A673 (cell line): ENCODE measurements around the gene PPFIA2. TPM values are rescaled to one million over a fixed set of nuclear protein-coding genes. Genes with fewer than 3 reads are reported as not detected.

Source experiments
- BruUV-seq: library from RNA; stranded (reverse); fragments of 400-500 nt; replicated peaks from 2 replicates; lab custom pipeline; 2021; lab: Mats Ljungman, UMichigan
- CTCF ChIA-PET: fragments of 300-600 bp; sonication (Branson Sonifier 250); formaldehyde crosslinking; loops from one replicate; lab custom pipeline; 2022; ENCODE audit warnings: antibody characterized with exemption; lab: Charles Lee
- POLR2A ChIA-PET: fragments of 300-600 bp; sonication (Branson Sonifier 250); formaldehyde crosslinking; loops from one replicate; lab custom pipeline; 2022; ENCODE audit warnings: antibody characterized with exemption; ENCODE audit not compliant: low non-redundant PET; lab: Charles Lee
- DNase-seq: peaks from one replicate; pipeline ENCODE4 v3.0.0-alpha.2; 2015; ENCODE audit warnings: low spot score
- H3K27ac ChIP-seq: fragments of 200-600 bp; sonication (generic); 2 replicates; pipeline ENCODE4 v1.5.1; 2016; ENCODE audit warnings: mixed run types, low read depth, mild to moderate bottlenecking, mixed read lengths, antibody characterized with exemption, low read length; ENCODE audit not compliant: poor library complexity, severe bottlenecking
- H3K27me3 ChIP-seq: fragments of 200-600 bp; sonication (generic); replicated peaks from 2 replicates; pipeline ENCODE4 v1.6.1; 2017; ENCODE audit warnings: mixed run types, low read depth, mild to moderate bottlenecking, mixed read lengths, antibody characterized with exemption, low read length; ENCODE audit not compliant: insufficient read depth, poor library complexity
- H3K36me3 ChIP-seq: fragments of 200-600 bp; sonication (generic); 2 replicates; pipeline ENCODE4 v1.6.1; 2016; ENCODE audit warnings: mixed run types, mild to moderate bottlenecking, mixed read lengths, antibody characterized with exemption, low read length; ENCODE audit not compliant: insufficient read depth, poor library complexity, severe bottlenecking
- H3K4me1 ChIP-seq: fragments of 200-600 bp; sonication (generic); 2 replicates; pipeline ENCODE4 v1.6.1; 2017; ENCODE audit warnings: mixed run types, mild to moderate bottlenecking, mixed read lengths, antibody characterized with exemption, low read length; ENCODE audit not compliant: insufficient read depth, poor library complexity, severe bottlenecking
- H3K4me3 ChIP-seq: fragments of 200-600 bp; sonication (generic); 2 replicates; pipeline ENCODE4 v1.5.1; 2016; ENCODE audit warnings: low read depth, mixed run types, mild to moderate bottlenecking, mixed read lengths, low read length; ENCODE audit not compliant: poor library complexity, severe bottlenecking
- H3K9me3 ChIP-seq: fragments of 200-600 bp; sonication (generic); 2 replicates; pipeline ENCODE4 v1.6.1; 2016; ENCODE audit warnings: mixed run types, low read depth, mild to moderate bottlenecking, mixed read lengths, antibody characterized with exemption, low read length; ENCODE audit not compliant: poor library complexity, severe bottlenecking
- EZH2 ChIP-seq: fragments of 200-600 bp; sonication (generic); IDR thresholded peaks from 2 replicates; pipeline ENCODE4 v1.6.1; 2017; ENCODE audit warnings: borderline replicate concordance, low read depth, mild to moderate bottlenecking, mixed read lengths, antibody characterized with exemption, low read length; ENCODE audit not compliant: poor library complexity, severe bottlenecking
- intact Hi-C: fragments of 100-400 bp; cut with micrococcal nuclease; formaldehyde crosslinking; loops from one replicate; pipeline ENCODE4 v1.10.0; 2022; ENCODE audit not compliant: unreplicated experiment
- total RNA-seq: library from RNA; stranded (reverse); gene quantifications from 2 replicates; pipeline ENCODE4 v1.2.3, GENCODE V29; 2021
- TF ChIP-seq, protein P1 (sequence below): fragments of 300-800, 200-600 bp; sonication (generic); conservative IDR thresholded peaks from 2 replicates; pipeline ENCODE4 v1.5.1; 2017; ENCODE audit warnings: low read depth, mild to moderate bottlenecking, antibody characterized with exemption, low read length, moderate library complexity, mixed read lengths

PPFIA2 gene
- total RNA-seq, 1 experiment from 2014 or later = 0.52 TPM

DNA sequence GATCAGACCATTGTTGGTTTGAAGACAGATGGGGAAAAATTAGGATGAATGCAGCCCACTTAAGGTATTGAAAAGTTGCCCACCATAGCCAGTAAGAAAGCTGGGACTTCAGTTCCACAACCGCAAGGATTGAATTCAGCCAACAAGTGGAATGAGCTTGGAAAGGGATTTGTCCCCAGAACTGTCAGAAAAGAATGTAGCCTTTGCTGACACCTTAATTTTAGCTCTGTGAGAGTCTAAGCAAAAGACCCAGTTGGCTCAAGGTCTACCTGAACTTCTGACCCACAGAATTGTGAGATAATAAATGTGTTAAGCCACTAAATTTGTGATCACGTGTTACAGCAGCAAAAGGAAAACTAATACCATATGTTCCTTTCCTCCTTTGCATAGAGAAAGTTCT is 29.4 kb downstream of the PPFIA2 start:
- Histone ChIP-seq H3K27me3 (no peaks in the 10 kb centered on the region), H3K9me3 (no peaks in the 10 kb centered on the region), H3K4me1 (no peaks in the 10 kb centered on the region), H3K4me3 (no peak overlapping the region), H3K36me3 (no peaks in the 10 kb centered on the region), H3K27ac (no peak overlapping the region)
- DNase-seq = no peak
- TF ChIP-seq, protein P1, sequence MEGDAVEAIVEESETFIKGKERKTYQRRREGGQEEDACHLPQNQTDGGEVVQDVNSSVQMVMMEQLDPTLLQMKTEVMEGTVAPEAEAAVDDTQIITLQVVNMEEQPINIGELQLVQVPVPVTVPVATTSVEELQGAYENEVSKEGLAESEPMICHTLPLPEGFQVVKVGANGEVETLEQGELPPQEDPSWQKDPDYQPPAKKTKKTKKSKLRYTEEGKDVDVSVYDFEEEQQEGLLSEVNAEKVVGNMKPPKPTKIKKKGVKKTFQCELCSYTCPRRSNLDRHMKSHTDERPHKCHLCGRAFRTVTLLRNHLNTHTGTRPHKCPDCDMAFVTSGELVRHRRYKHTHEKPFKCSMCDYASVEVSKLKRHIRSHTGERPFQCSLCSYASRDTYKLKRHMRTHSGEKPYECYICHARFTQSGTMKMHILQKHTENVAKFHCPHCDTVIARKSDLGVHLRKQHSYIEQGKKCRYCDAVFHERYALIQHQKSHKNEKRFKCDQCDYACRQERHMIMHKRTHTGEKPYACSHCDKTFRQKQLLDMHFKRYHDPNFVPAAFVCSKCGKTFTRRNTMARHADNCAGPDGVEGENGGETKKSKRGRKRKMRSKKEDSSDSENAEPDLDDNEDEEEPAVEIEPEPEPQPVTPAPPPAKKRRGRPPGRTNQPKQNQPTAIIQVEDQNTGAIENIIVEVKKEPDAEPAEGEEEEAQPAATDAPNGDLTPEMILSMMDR = no peak
- TF ChIP-seq EZH2 = no peak
- intact Hi-C loops = no loop called here
- POLR2A ChIA-PET = no interaction called here
- CTCF ChIA-PET = no interaction called here
- BruUV-seq = no TSS peak

DNA sequence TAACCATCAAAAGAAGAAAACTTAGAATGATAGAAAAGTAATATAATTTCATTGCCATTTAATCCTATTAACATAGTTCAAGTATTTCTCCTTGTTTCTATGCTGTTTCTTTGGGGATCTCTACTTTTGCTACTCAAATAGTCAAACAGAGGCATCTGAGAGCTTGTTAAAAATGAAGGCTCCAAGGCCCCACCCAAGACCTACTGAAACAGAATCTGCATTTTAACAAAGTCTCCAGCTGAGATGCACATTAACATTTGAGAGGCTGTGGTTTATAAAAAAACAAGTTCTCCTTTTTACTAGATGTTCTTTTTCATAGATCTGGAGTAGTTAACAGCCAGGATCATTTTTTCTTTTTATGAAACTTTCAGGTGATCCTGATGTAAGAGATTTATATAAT is 31.8 kb downstream of the PPFIA2 start:
- H3K4me3 ChIP-seq = no peak overlapping the region
- no peak for DNase-seq
- ChIA-PET CTCF (no interaction called here), POLR2A (no interaction called here)
- intact Hi-C loops = no loop called here
- H3K9me3 ChIP-seq = no peaks in the 10 kb centered on the region
- BruUV-seq = no TSS peak
- no peaks in the 10 kb centered on the region for H3K27me3 ChIP-seq
- H3K27ac ChIP-seq = no peak overlapping the region
- TF ChIP-seq, protein P1 = no peak
- TF ChIP-seq EZH2 = no peak
- H3K4me1 ChIP-seq = no peaks in the 10 kb centered on the region
- H3K36me3 ChIP-seq = no peaks in the 10 kb centered on the region

DNA sequence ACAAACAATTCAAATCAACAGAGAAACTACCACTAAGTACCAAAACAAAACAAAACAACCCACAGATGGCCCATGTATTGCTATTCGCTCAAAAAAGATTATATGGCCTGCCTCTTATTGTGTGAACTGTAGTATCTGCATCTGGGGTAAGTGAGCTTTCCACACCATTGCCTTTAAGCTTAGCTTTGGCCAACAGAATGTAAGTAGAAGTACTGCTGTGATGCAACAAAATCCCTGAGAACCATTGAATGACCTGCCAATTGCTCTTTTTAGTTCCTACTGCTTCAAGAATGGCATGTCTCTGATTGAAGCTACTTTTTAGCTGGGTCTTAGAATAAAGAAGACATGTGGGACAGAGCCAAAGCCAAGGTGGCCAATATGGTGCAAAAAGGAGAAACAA is 32.5 kb downstream of the PPFIA2 start:
- CTCF ChIA-PET = no interaction called here
- Histone ChIP-seq H3K27me3 (no peaks in the 10 kb centered on the region), H3K4me1 (no peaks in the 10 kb centered on the region), H3K9me3 (no peaks in the 10 kb centered on the region), H3K4me3 (no peak overlapping the region), H3K27ac (no peak overlapping the region), H3K36me3 (no peaks in the 10 kb centered on the region)
- no TSS peak for BruUV-seq
- intact Hi-C loops = no loop called here
- POLR2A ChIA-PET = no interaction called here
- TF ChIP-seq, protein P1 = no peak
- TF ChIP-seq EZH2 = no peak
- no peak for DNase-seq
